HCT116 (cell line): Measurements from ENCODE around the gene ERC2. TPM values are rescaled to one million over a fixed set of nuclear protein-coding genes. Genes with fewer than 3 reads are reported as not detected.

Source experiments
- ATAC-seq: fragments of 200-7000 bp; cut with Tn5 transposase; 2 replicates; pipeline ENCODE4 v1.9.1; 2020; ENCODE audit warnings: mild to moderate bottlenecking, moderate library complexity
- BruUV-seq: library from RNA; stranded (reverse); fragments of 400-500 nt; replicated peaks from 2 replicates; lab custom pipeline; 2021; lab: Mats Ljungman, UMichigan
- CTCF ChIA-PET: fragments of 300-600 bp; sonication (Branson Sonifier 250); formaldehyde crosslinking; loops from one replicate; lab custom pipeline; 2021; ENCODE audit warnings: antibody characterized with exemption; lab: Charles Lee
- POLR2A ChIA-PET: fragments of 300-600, 350-600 bp; sonication (Branson Sonifier 250); formaldehyde crosslinking; loops from one replicate; lab custom pipeline; 2021; ENCODE audit warnings: antibody characterized with exemption; lab: Charles Lee
- RAD21 ChIA-PET, 2 experiments: fragments of 300-600 bp; sonication (Branson Sonifier 250); formaldehyde crosslinking; loops; one replicate each; lab custom pipeline; 2023; ENCODE audit warnings: low total read pairs in 2 of 2; ENCODE audit not compliant: uncharacterized antibody in 2 of 2, unreplicated experiment in 2 of 2, low non-redundant PET in 1 of 2; lab: Charles Lee
- DNase-seq: peaks from one replicate; pipeline ENCODE4 v3.0.0-alpha.2; 2010; ENCODE audit warnings: low read depth, low spot score
- H2AFZ ChIP-seq: fragments of 200-600 bp; shearing (Covaris generic), sonication (generic); 2 replicates; pipeline ENCODE4 v1.6.1; 2017; ENCODE audit warnings: low read depth, mixed run types, mixed read lengths, antibody characterized with exemption, low read length; ENCODE audit not compliant: poor library complexity, severe bottlenecking
- H3K27ac ChIP-seq: 2 replicates; pipeline ENCODE4 v1.5.1; 2012; ENCODE audit warnings: low read depth, low read length
- H3K27me3 ChIP-seq: fragments of 200-600 bp; sonication (generic); 2 replicates; pipeline ENCODE4 v1.6.1; 2016; ENCODE audit warnings: mixed run types, low read length, mixed read lengths; ENCODE audit not compliant: insufficient read depth
- H3K36me3 ChIP-seq, 2 experiments: fragments of 200-500 bp in 1 of 2; fragments of 200-600 bp in 1 of 2; sonication (Bioruptor generic) in 1 of 2; sonication (generic) in 1 of 2; 2 replicates each; pipeline versions ENCODE4 v1.5.1 to v1.6.1; 2014 to 2016; ENCODE audit warnings: low read length in 2 of 2, inconsistent platforms in 1 of 2, mixed read lengths in 1 of 2, mixed run types in 1 of 2; ENCODE audit not compliant: insufficient read depth in 2 of 2, control insufficient read depth in 1 of 2
- H3K4me1 ChIP-seq, 2 experiments: fragments of 200-600 bp in 1 of 2; sonication (generic) in 1 of 2; 2 replicates each; pipeline versions ENCODE4 v1.5.1 to v1.6.1; 2012 to 2017; ENCODE audit warnings: low read length in 2 of 2, inconsistent platforms in 1 of 2, mild to moderate bottlenecking in 1 of 2, mixed read lengths in 1 of 2, mixed run types in 1 of 2, moderate library complexity in 1 of 2; ENCODE audit not compliant: insufficient read depth in 2 of 2, control insufficient read depth in 1 of 2
- H3K4me2 ChIP-seq: fragments of 200-600 bp; sonication (generic); 2 replicates; pipeline ENCODE4 v1.6.1; 2017; ENCODE audit warnings: mixed run types, low read length, mixed read lengths
- H3K4me3 ChIP-seq, 2 experiments: fragments of 200-600 bp in 1 of 2; sonication (generic) in 1 of 2; replicated peaks in 1 of 2; 2 replicates each; pipeline ENCODE4 v1.5.1; 2011 to 2016; ENCODE audit warnings: low read length in 2 of 2, control low read depth in 1 of 2, low read depth in 1 of 2, mild to moderate bottlenecking in 1 of 2, mixed read lengths in 1 of 2, mixed run types in 1 of 2
- H3K79me2 ChIP-seq: fragments of 200-600 bp; sonication (generic); 2 replicates; pipeline ENCODE4 v1.6.1; 2017; ENCODE audit warnings: mild to moderate bottlenecking, mixed run types, low read length, moderate library complexity, mixed read lengths; ENCODE audit not compliant: insufficient read depth
- H3K9ac ChIP-seq: fragments of 200-600 bp; sonication (generic); 2 replicates; pipeline ENCODE4 v1.6.1; 2016; ENCODE audit warnings: low read length, mixed read lengths
- H3K9me2 ChIP-seq: fragments of 200-600 bp; sonication (generic), shearing (Covaris generic); 2 replicates; pipeline ENCODE4 v1.6.1; 2017; ENCODE audit warnings: mixed run types, mild to moderate bottlenecking, moderate library complexity; ENCODE audit not compliant: insufficient read depth
- H3K9me3 ChIP-seq, 2 experiments: fragments of 200-500 bp in 1 of 2; fragments of 200-600 bp in 1 of 2; sonication (Bioruptor generic) in 1 of 2; sonication (generic) in 1 of 2; 2 replicates each; pipeline ENCODE4 v1.6.1; 2014 to 2017; ENCODE audit warnings: low read length in 2 of 2, mixed read lengths in 2 of 2, inconsistent platforms in 1 of 2, low read depth in 1 of 2, mild to moderate bottlenecking in 1 of 2, mixed run types in 1 of 2, moderate library complexity in 1 of 2; ENCODE audit not compliant: control insufficient read depth in 1 of 2, insufficient read depth in 1 of 2
- H4K20me1 ChIP-seq: fragments of 200-600 bp; sonication (generic), shearing (Covaris generic); 2 replicates; pipeline ENCODE4 v1.6.1; 2017; ENCODE audit warnings: mixed run types, mild to moderate bottlenecking, moderate library complexity; ENCODE audit not compliant: insufficient read depth
- EZH2 ChIP-seq: fragments of 200-600 bp; sonication (generic); IDR thresholded peaks from 2 replicates; pipeline ENCODE4 v1.6.1; 2017; ENCODE audit warnings: antibody characterized with exemption, mixed run types
- REST ChIP-seq: IDR thresholded peaks from 2 replicates; pipeline ENCODE4 v1.6.1; 2012; ENCODE audit warnings: low read depth
- TCF7L2 ChIP-seq: IDR thresholded peaks from 2 replicates; pipeline ENCODE4 v1.7.0; 2011; ENCODE audit warnings: borderline replicate concordance, inconsistent platforms; ENCODE audit not compliant: insufficient read depth, insufficient read length; ENCODE audit errors: extremely low read depth
- ZFX ChIP-seq: fragments of 450-650 bp; IDR thresholded peaks from 2 replicates; pipeline ENCODE4 v1.6.1; 2017
- ZNF274 ChIP-seq: fragments of 200-500 bp; sonication (Bioruptor generic); IDR thresholded peaks from 2 replicates; pipeline ENCODE4 v1.6.1; 2014; ENCODE audit warnings: mild to moderate bottlenecking, low read depth, low read length, inconsistent platforms
- intact Hi-C: fragments of 100-400 bp; cut with micrococcal nuclease; formaldehyde crosslinking; loops from 2 replicates; pipeline ENCODE4 v1.10.0; 2022
- microRNA-seq: library from miRNA; unstranded; fragments of <30 nt; microRNA quantifications from one replicate; pipeline ENCODE4, GENCODE V29; 2016; ENCODE audit warnings: borderline number of aligned reads
- total RNA-seq: library from RNA; stranded (reverse); gene quantifications from one replicate; pipeline ENCODE4 v1.2.1, GENCODE V29; 2021; ENCODE audit not compliant: unreplicated experiment

Gene ERC2
- total RNA-seq, 1 experiment from 2014 or later, result not detected

DNA sequence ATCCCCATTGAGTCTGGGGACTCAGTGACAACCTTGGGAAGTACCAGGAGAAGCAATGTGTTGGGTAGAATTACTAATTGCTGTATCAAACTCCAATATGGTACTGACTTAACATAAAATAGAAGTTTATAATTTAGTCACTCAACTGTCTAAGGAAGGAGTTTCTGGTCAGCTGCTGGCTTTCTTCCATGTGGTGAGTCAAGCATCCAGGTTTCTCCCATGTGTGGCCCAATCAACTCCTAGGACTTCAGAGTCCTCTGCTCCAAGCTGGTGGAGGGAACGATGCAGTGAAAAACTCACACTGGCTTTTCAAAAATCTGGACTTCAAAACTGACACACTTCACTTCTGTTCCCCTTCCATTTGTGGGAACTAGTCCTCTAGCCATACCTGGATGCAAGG, 1006.4 kb downstream of the ERC2 start (continued):
- TF ChIP-seq REST, result no peak

DNA sequence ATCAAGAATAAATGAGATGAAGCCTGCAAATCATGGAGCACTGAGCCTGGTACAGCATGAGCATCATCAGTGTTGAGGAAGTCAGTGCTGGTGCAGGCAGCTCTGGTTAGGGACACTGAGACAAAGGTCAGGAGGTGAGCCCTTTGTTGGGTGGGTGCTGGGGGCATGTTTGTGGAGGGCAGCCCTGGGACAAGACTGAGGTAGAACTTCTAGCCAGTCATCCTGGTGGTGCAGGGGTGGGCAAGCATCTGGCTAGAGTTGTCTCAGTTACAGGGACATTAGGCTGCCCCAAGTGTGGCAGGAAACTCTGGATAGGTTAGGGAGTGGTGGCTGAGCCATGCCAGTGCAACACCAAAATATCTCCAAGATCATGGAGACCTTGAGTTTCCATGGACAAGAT, 1008.4 kb downstream of the ERC2 start:
- no peaks in the 10 kb centered on the region for H3K27me3 ChIP-seq
- H3K4me2 ChIP-seq, result no peak overlapping the region
- H3K4me3 ChIP-seq, result no peak overlapping the region
- no peak overlapping the region for H2AFZ ChIP-seq
- ChIA-PET CTCF (no interaction called here), POLR2A (no interaction called here), RAD21 (no interaction called here)
- intact Hi-C loops, result no loop called here
- no peaks in the 10 kb centered on the region for H3K9me2 ChIP-seq
- peaks cover 0 to 14% of the 10 kb centered on the region in 2 experiments; a peak in 2 of 4 replicates for H3K9me3 ChIP-seq
- no peaks in the 10 kb centered on the region for H3K36me3 ChIP-seq
- TF ChIP-seq TCF7L2 (no peak), ZFX (no peak), EZH2 (no peak), ZNF274 (no peak)
- no peak overlapping the region for H3K27ac ChIP-seq
- H3K9ac ChIP-seq, result no peak overlapping the region
- no TSS peak for BruUV-seq
- no peaks in the 10 kb centered on the region for H3K79me2 ChIP-seq
- no peaks in the 10 kb centered on the region for H4K20me1 ChIP-seq
- DNase-seq (no peak), ATAC-seq (no peak)
- no peaks in the 10 kb centered on the region for H3K4me1 ChIP-seq

Small RNAs within 50 kb of the gene (microRNA-seq; reads per million reads assigned to microRNA genes)
- not detected for gene MIR3938

Other genes starting within 250 kb of the ERC2 start
- 16.9 TPM for gene CCDC66, start 88.7 kb upstream of the ERC2 start, total RNA-seq
- 35.8 TPM for gene TASOR, start 214.8 kb upstream of the ERC2 start, total RNA-seq